Caki2 (cell line): ENCODE data around the gene RILPL1. TPM values are rescaled to one million over a fixed set of nuclear protein-coding genes. Genes with fewer than 3 reads are reported as not detected.
"Not testable (repeated sequence)": the region's sequence is repeated elsewhere in the genome, so short reads cannot be mapped to it uniquely, and the experiment has no call there.

Experiments used
- DNase-seq: peaks from one replicate; pipeline ENCODE4 v3.0.0-alpha.2; 2015; ENCODE audit warnings: low read depth
- in situ Hi-C: cut with HindIII; loops from 2 replicates; pipeline ENCODE4 v1.10.0; 2016; ENCODE audit warnings: low sequenced_read_pairs, low pct_unique_long_range_greater_than_20kb, mixed read lengths
- total RNA-seq: library from RNA; depleted of rRNA; stranded (reverse); fragments of >200 nt; shearing (Covaris generic); gene quantifications from 2 replicates; pipeline ENCODE4 v1.2.3, GENCODE V29; 2014; ENCODE audit warnings: low replicate concordance

RILPL1 gene
- total RNA-seq, 1 experiment from 2014 or later = 7.8 TPM

GRCh38 chr12:123506059-123506842, 27.3 kb downstream of the RILPL1 start:
- in situ Hi-C loops = no loop called here

GRCh38 chr12:123502163-123502704, 31.3 kb downstream of the RILPL1 start:
- DNase-seq = no peak
- in situ Hi-C loops = no loop called here

More at GRCh38 chr12:123506059-123506842, 27.3 kb downstream of the RILPL1 start:
- no peak for DNase-seq

- no peak for DNase-seq
- in situ Hi-C loops = no loop called here
These were observed 34.2 kb downstream of the RILPL1 start for GRCh38 chr12:123499332-123499731.

- in situ Hi-C loops = no loop called here
- DNase-seq = no peak
These were observed 35.2 kb downstream of the RILPL1 start for GRCh38 chr12:123498126-123498825.

- in situ Hi-C loops = no loop called here
- DNase-seq = no peak
These were observed 36.5 kb downstream of the RILPL1 start for GRCh38 chr12:123497065-123497464.

- in situ Hi-C loops = no loop called here
- no peak for DNase-seq
These were observed 39.2 kb downstream of the RILPL1 start for GRCh38 chr12:123494124-123494851.

GRCh38 chr12:123492339-123493039, 41.0 kb downstream of the RILPL1 start:
- in situ Hi-C loops, DNase-seq: not testable (repeated sequence)

GRCh38 chr12:123491481-123491880, 42.0 kb downstream of the RILPL1 start:
- DNase-seq = no peak
- in situ Hi-C loops = no loop called here

GRCh38 chr12:123491056-123491455, 42.5 kb downstream of the RILPL1 start:
- in situ Hi-C loops = no loop called here
- no peak for DNase-seq

- in situ Hi-C loops = no loop called here
- no peak for DNase-seq
These were observed 43.4 kb downstream of the RILPL1 start for GRCh38 chr12:123490089-123490488.

GRCh38 chr12:123489580-123489979, 43.9 kb downstream of the RILPL1 start:
- no peak for DNase-seq
- in situ Hi-C loops = no loop called here

GRCh38 chr12:123488539-123489230, 44.8 kb downstream of the RILPL1 start:
- in situ Hi-C loops = no loop called here
- DNase-seq = no peak

GRCh38 chr12:123487428-123487827, 46.1 kb downstream of the RILPL1 start:
- DNase-seq = no peak
- in situ Hi-C loops = no loop called here

- no peak for DNase-seq
- in situ Hi-C loops = no loop called here
These were observed 47.8 kb downstream of the RILPL1 start for GRCh38 chr12:123485756-123486155.

- in situ Hi-C loops = no loop called here
- no peak for DNase-seq
These were observed 49.8 kb downstream of the RILPL1 start for GRCh38 chr12:123483602-123484248.

GRCh38 chr12:123482876-123483275, 50.6 kb downstream of the RILPL1 start:
- no peak for DNase-seq
- in situ Hi-C loops = no loop called here

- in situ Hi-C loops = not testable (repeated sequence)
- DNase-seq = peak; percentile 37
These were observed 52.3 kb downstream of the RILPL1 start for GRCh38 chr12:123481251-123481650.
